GM23338 (cell line): ENCODE data around the gene HOXA2. TPM values are rescaled to one million over a fixed set of nuclear protein-coding genes. Genes with fewer than 3 reads are reported as not detected.

ENCODE experiments used
- ATAC-seq: fragments of 200-7000 bp; cut with Tn5 transposase; 3 replicates; pipeline ENCODE4 v1.9.1; 2020
- DNase-seq: peaks from one replicate; pipeline ENCODE4 v3.0.0-alpha.2; 2015; ENCODE audit warnings: low spot score
- H2AFZ ChIP-seq: fragments of 200-600 bp; sonication (generic); 2 replicates; pipeline ENCODE4 v1.8.0; 2016; ENCODE audit warnings: antibody characterized with exemption, mild to moderate bottlenecking, moderate library complexity
- H3F3A ChIP-seq: fragments of 200-600 bp; sonication (generic); replicated peaks from 2 replicates; pipeline ENCODE4 v1.8.0; 2017; ENCODE audit warnings: antibody characterized with exemption, mixed run types, low read depth
- H3K27ac ChIP-seq: fragments of 200-600 bp; sonication (generic); 2 replicates; pipeline ENCODE4 v1.6.1; 2016; ENCODE audit warnings: low read depth
- H3K27me3 ChIP-seq: fragments of 200-600 bp; sonication (generic); 2 replicates; pipeline ENCODE4 v1.8.0; 2016; ENCODE audit warnings: mild to moderate bottlenecking, mixed run types, moderate library complexity; ENCODE audit not compliant: insufficient read depth
- H3K36me3 ChIP-seq: fragments of 200-600 bp; sonication (generic); 2 replicates; pipeline ENCODE4 v1.8.0; 2016; ENCODE audit warnings: mild to moderate bottlenecking; ENCODE audit not compliant: insufficient read depth
- H3K4me1 ChIP-seq: fragments of 200-600 bp; sonication (generic); 2 replicates; pipeline ENCODE4 v1.8.0; 2016; ENCODE audit warnings: mild to moderate bottlenecking, moderate library complexity; ENCODE audit not compliant: insufficient read depth
- H3K4me2 ChIP-seq: fragments of 200-600 bp; sonication (generic); 2 replicates; pipeline ENCODE4 v1.7.1; 2017; ENCODE audit warnings: mixed run types
- H3K4me3 ChIP-seq: fragments of 200-600 bp; sonication (generic); 2 replicates; pipeline ENCODE4 v1.6.1; 2016; ENCODE audit warnings: mixed run types
- H3K79me2 ChIP-seq: fragments of 200-600 bp; sonication (generic); replicated peaks from 2 replicates; pipeline ENCODE4 v1.8.0; 2017; ENCODE audit warnings: mild to moderate bottlenecking; ENCODE audit not compliant: insufficient read depth
- H3K9me2 ChIP-seq: fragments of 200-600 bp; sonication (generic); 2 replicates; pipeline ENCODE4 v1.8.0; 2017; ENCODE audit not compliant: insufficient read depth
- H4K20me1 ChIP-seq: fragments of 200-600 bp; sonication (generic); replicated peaks from 2 replicates; pipeline ENCODE4 v1.8.0; 2017; ENCODE audit warnings: mild to moderate bottlenecking; ENCODE audit not compliant: insufficient read depth
- H3K27ac Mint-ChIP-seq: 2 replicates; pipeline ENCODE4 v1.8.0; 2020; ENCODE audit warnings: inconsistent platforms, mild to moderate bottlenecking, moderate library complexity, mixed read lengths
- H3K27me3 Mint-ChIP-seq: 3 replicates; pipeline ENCODE4 v1.8.0; 2022; ENCODE audit warnings: low read depth, mild to moderate bottlenecking, moderate library complexity, mixed read lengths, inconsistent platforms; ENCODE audit not compliant: insufficient read depth, poor library complexity
- H3K36me3 Mint-ChIP-seq: 3 replicates; pipeline ENCODE4 v1.8.0; 2021; ENCODE audit warnings: low read depth, mild to moderate bottlenecking, inconsistent platforms, moderate library complexity, mixed read lengths
- H3K4me1 Mint-ChIP-seq: 3 replicates; pipeline ENCODE4 v1.8.0; 2020; ENCODE audit warnings: mild to moderate bottlenecking, inconsistent platforms, mixed read lengths
- H3K4me3 Mint-ChIP-seq: 3 replicates; pipeline ENCODE4 v1.8.0; 2021; ENCODE audit warnings: moderate library complexity, mild to moderate bottlenecking, inconsistent platforms, mixed read lengths
- H3K9me3 Mint-ChIP-seq: 3 replicates; pipeline ENCODE4 v1.8.0; 2020; ENCODE audit warnings: moderate library complexity, mild to moderate bottlenecking, inconsistent platforms, mixed read lengths
- CREB1 ChIP-seq: fragments of 250-450 bp; sonication (Bioruptor Pico); IDR thresholded peaks from 2 replicates; pipeline ENCODE4 v1.5.0; 2020; ENCODE audit warnings: low read depth, mild to moderate bottlenecking, moderate library complexity
- EZH2 ChIP-seq: fragments of 200-600 bp; sonication (generic); IDR thresholded peaks from one replicate; pipeline ENCODE4 v1.8.0; 2017; ENCODE audit warnings: antibody characterized with exemption, mild to moderate bottlenecking, low read depth; ENCODE audit not compliant: unreplicated experiment
- EZH2phosphoT487 ChIP-seq: fragments of 200-600 bp; sonication (generic); IDR thresholded peaks from one replicate; pipeline ENCODE4 v1.8.1; 2018; ENCODE audit warnings: antibody characterized with exemption; ENCODE audit not compliant: unreplicated experiment
- JUNB ChIP-seq: IDR thresholded peaks from one replicate; pipeline ENCODE4 v1.6.1; 2016; ENCODE audit warnings: antibody characterized with exemption; ENCODE audit not compliant: unreplicated experiment
- ZNF114 ChIP-seq: fragments of 250-450 bp; sonication (Bioruptor Pico); IDR thresholded peaks from 2 replicates; pipeline ENCODE4 v1.5.0; 2020; ENCODE audit warnings: mild to moderate bottlenecking, moderate library complexity
- ZNF331 ChIP-seq: fragments of 250-450 bp; sonication (Bioruptor Pico); IDR thresholded peaks from 2 replicates; pipeline ENCODE4 v1.5.0; 2020; ENCODE audit warnings: low read depth, mild to moderate bottlenecking, moderate library complexity
- polyA plus RNA-seq: library from polyadenylated mRNA; unstranded; fragments of >200 nt; fragmentation: Nextera tagmentation; extraction: Ambion mirVana; gene quantifications from 2 replicates; pipeline ENCODE4 v1.2.1, GENCODE V29; 2016
- total RNA-seq: library from RNA; depleted of rRNA; stranded (reverse); fragments of >200 nt; shearing (Covaris generic); gene quantifications from 2 replicates; pipeline ENCODE4 v1.2.3, GENCODE V29; 2014
- TF ChIP-seq, protein P1 (sequence below): IDR thresholded peaks from 2 replicates; pipeline ENCODE4 v1.6.1; 2016; ENCODE audit warnings: antibody characterized with exemption
- TF ChIP-seq, protein P2 (sequence below), 2 experiments: fragments of 200-600 bp in 1 of 2; sonication (generic) in 1 of 2; conservative IDR thresholded peaks; 2 replicates each; pipeline versions ENCODE4 v1.5.1 to v1.6.1; 2016 to 2017; ENCODE audit warnings: antibody characterized with exemption in 2 of 2, low read depth in 2 of 2, mild to moderate bottlenecking in 2 of 2, moderate library complexity in 1 of 2

Gene HOXA2
- total and polyA plus RNA-seq, 2 experiments from 2014 or later = not detected

DNA sequence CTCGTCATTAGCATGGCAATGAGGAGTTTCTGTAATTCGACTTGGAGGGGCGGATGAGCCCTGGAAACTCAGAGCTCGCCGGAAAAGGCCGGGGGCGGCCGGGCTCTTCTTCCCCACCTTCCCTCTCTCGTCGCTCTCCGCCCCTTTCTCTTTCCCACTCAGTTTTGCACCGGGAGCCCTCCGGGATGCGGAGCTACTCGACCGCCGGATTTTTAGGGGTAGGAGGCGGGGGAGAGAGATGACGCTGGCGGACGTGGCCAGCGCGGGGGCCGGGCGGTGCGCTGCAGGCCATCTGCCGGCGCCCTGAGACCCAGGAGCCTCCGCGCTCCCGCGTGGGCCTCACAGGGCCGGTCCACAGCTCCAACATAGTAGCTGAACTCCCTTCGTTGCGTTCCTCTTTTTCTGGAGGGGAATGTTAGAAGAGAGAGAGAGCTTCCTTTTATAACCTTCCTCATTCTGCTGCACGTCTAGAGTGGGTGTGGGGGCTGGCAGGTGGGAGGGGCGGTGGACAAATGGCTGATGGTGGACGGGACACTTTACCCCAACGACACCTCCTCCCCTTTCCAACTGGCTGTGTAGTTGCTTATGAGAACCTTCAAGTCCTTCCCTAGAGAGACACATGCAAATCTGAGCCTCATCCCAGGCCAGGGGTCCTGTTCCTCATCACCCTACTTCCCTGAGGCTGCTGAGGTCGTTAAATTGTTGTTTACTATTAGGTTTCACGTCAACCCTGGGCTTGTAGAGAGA is 5.5 kb downstream of the HOXA2 start:
- peaks cover 67% of the 10 kb centered on the region for H3K4me1 ChIP-seq
- peak; percentile 47 for DNase-seq
- ATAC-seq = no peak
- H3K27me3 ChIP-seq = peaks cover 100% of the 10 kb centered on the region
- peaks cover 55% of the 10 kb centered on the region for H3F3A ChIP-seq
- H4K20me1 ChIP-seq = peaks cover 58% of the 10 kb centered on the region
- Mint-ChIP-seq H3K4me3 (peak overlapping the region; percentile 69), H3K36me3 (no peaks in the 10 kb centered on the region), H3K27ac (no peak overlapping the region), H3K27me3 (peaks cover 100% of the 10 kb centered on the region), H3K9me3 (peaks cover 8% of the 10 kb centered on the region; the same call in 2 of the 3 replicates), H3K4me1 (peaks cover 62% of the 10 kb centered on the region)
- H3K4me2 ChIP-seq = peak overlapping the region; percentile 84
- peak; percentile 68 for TF ChIP-seq EZH2
- TF ChIP-seq JUNB = no peak
- TF ChIP-seq, protein P1, sequence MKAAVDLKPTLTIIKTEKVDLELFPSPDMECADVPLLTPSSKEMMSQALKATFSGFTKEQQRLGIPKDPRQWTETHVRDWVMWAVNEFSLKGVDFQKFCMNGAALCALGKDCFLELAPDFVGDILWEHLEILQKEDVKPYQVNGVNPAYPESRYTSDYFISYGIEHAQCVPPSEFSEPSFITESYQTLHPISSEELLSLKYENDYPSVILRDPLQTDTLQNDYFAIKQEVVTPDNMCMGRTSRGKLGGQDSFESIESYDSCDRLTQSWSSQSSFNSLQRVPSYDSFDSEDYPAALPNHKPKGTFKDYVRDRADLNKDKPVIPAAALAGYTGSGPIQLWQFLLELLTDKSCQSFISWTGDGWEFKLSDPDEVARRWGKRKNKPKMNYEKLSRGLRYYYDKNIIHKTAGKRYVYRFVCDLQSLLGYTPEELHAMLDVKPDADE = no peak
- H3K27ac ChIP-seq = no peak overlapping the region
- H2AFZ ChIP-seq = peak overlapping the region; percentile 60; the same call in 1 of the 2 replicates
- H3K79me2 ChIP-seq = no peaks in the 10 kb centered on the region
- H3K9me2 ChIP-seq = no peaks in the 10 kb centered on the region
- H3K36me3 ChIP-seq = no peaks in the 10 kb centered on the region
- H3K4me3 ChIP-seq = peak overlapping the region; percentile 60

DNA sequence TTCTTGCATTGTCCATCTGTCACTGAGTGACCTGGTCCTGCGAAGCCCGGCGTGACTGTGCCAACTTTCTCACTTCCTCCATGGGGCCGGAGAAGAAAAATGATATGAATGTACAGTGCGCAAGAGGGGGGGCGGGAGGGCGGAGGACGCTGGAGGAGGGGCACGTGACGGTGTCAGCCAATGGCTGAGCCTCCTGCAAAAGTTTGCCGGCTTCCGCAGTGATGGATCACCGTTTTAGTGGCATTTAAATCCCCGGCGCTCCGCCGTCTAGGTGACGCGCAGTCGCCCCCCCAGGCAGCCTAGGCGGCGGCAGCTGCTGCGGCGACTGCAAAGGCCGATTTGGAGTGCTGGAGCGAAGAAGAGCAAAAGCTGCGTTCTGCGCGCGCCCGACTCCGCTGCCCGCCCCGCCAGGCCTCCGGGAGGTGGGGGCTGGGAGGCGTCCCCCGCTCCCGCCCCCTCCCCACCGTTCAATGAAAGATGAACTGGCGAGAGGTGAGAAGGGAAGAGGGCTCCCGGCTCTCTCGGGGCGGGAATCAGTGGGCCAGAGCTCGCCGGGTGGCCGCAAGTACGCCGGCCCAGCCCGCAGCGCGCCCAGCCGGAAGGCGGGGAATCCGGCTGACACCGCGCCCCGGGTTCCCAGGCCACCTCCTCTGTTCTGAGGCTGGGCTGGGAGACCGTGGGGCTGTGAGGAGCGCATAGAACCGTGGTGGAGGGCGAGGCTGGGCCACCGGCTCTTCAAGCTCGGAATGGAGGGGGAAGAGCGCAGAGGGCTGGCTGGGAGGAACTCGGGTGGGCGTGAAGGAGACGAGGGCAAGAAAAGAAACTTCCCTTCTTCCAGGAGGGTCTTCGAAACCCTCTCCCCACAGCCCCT is 6.4 kb downstream of the HOXA2 start, which contains the start of gene HOXA1:
Gene HOXA1, minus strand, starts transcription at position 104 of the 871 bp plus-strand sequence. Its CDS starts 88 bp downstream, at position 16.
- H4K20me1 ChIP-seq = peaks cover 53% of the 10 kb centered on the region
- Mint-ChIP-seq H3K9me3 (peaks cover 8% of the 10 kb centered on the region; the same call in 2 of the 3 replicates), H3K27ac (no peak within 1 kb of the TSS), H3K27me3 (peaks cover 100% of the 10 kb centered on the region), H3K4me3 (peak within 1 kb of the TSS; percentile 69), H3K36me3 (no peaks in the 10 kb centered on the region), H3K4me1 (peaks cover 63% of the 10 kb centered on the region)
- no peaks in the 10 kb centered on the region for H3K36me3 ChIP-seq
- peak within 1 kb of the TSS; percentile 60 for H3K4me3 ChIP-seq
- no peaks in the 10 kb centered on the region for H3K79me2 ChIP-seq
- peaks cover 100% of the 10 kb centered on the region for H3K27me3 ChIP-seq
- H3F3A ChIP-seq = peaks cover 46% of the 10 kb centered on the region
- DNase-seq = peak; percentile 88
- peak within 1 kb of the TSS; percentile 84 for H3K4me2 ChIP-seq
- TF ChIP-seq EZH2 (peak; percentile 72), ZNF114 (CRISPR knock-in tag) (no peak), ZNF331 (CRISPR knock-in tag) (no peak), CREB1 (CRISPR knock-in tag) (peak; percentile 32; the same call in 1 of the 2 replicates), EZH2phosphoT487 (peak; percentile 88)
- TF ChIP-seq, protein P2, sequence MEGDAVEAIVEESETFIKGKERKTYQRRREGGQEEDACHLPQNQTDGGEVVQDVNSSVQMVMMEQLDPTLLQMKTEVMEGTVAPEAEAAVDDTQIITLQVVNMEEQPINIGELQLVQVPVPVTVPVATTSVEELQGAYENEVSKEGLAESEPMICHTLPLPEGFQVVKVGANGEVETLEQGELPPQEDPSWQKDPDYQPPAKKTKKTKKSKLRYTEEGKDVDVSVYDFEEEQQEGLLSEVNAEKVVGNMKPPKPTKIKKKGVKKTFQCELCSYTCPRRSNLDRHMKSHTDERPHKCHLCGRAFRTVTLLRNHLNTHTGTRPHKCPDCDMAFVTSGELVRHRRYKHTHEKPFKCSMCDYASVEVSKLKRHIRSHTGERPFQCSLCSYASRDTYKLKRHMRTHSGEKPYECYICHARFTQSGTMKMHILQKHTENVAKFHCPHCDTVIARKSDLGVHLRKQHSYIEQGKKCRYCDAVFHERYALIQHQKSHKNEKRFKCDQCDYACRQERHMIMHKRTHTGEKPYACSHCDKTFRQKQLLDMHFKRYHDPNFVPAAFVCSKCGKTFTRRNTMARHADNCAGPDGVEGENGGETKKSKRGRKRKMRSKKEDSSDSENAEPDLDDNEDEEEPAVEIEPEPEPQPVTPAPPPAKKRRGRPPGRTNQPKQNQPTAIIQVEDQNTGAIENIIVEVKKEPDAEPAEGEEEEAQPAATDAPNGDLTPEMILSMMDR (conservative IDR thresholded peaks at IDR 0.05; ENCODE audit: low read depth in 2 of 2) = 0 out of 4 replicates have a peak, but pooled peaks of 1 of the 2 experiments have one; percentile 5
- peak within 1 kb of the TSS; percentile 60; the same call in 1 of the 2 replicates for H2AFZ ChIP-seq
- H3K4me1 ChIP-seq = peaks cover 66% of the 10 kb centered on the region
- H3K27ac ChIP-seq = no peak within 1 kb of the TSS
- no peaks in the 10 kb centered on the region for H3K9me2 ChIP-seq
- peak; percentile 45 for ATAC-seq
